VCaP (cell line): ENCODE results near the gene SLX4IP.

Experiments used
- H3K27ac ChIP-seq: fragments of 450-650 bp; 2 replicates; pipeline ENCODE4 v1.5.1; 2017
- CTCF ChIP-seq: fragments of 450-650 bp; conservative IDR thresholded peaks from 2 replicates; pipeline ENCODE4 v1.5.1; 2017; ENCODE audit warnings: mild to moderate bottlenecking, moderate library complexity

Gene SLX4IP

GRCh38 chr20:10652185-10652584 lies 217.1 kb downstream of the SLX4IP start:
- no peak overlapping the region for H3K27ac ChIP-seq
- no peak for TF ChIP-seq CTCF

GRCh38 chr20:10652660-10653261 lies 217.7 kb downstream of the SLX4IP start:
- no peak for TF ChIP-seq CTCF
- no peak overlapping the region for H3K27ac ChIP-seq

GRCh38 chr20:10653599-10654249 lies 218.6 kb downstream of the SLX4IP start:
- TF ChIP-seq CTCF, result no peak
- no peak overlapping the region for H3K27ac ChIP-seq

GRCh38 chr20:10654250-10654610 lies 219.1 kb downstream of the SLX4IP start:
- no peak overlapping the region for H3K27ac ChIP-seq
- TF ChIP-seq CTCF, result no peak

GRCh38 chr20:10654630-10655029 lies 219.5 kb downstream of the SLX4IP start:
- no peak overlapping the region for H3K27ac ChIP-seq
- no peak for TF ChIP-seq CTCF

GRCh38 chr20:10655720-10656669 lies 220.9 kb downstream of the SLX4IP start:
- no peak for TF ChIP-seq CTCF

GRCh38 chr20:10657453-10657852 lies 222.3 kb downstream of the SLX4IP start:
- H3K27ac ChIP-seq, result no peak overlapping the region
- TF ChIP-seq CTCF, result no peak

More at GRCh38 chr20:10655720-10656669, 220.9 kb downstream of the SLX4IP start:
- H3K27ac ChIP-seq, result no peak overlapping the region
